GM20000 (cell line): ENCODE data around the gene BCAN.
A peak's percentile ranks its signal among the peaks of the same experiment; 100 is the strongest.

Experiments
- DNase-seq: peaks from one replicate; pipeline ENCODE4 v3.0.0; 2012; ENCODE audit warnings: low spot score
- TF ChIP-seq, protein P1 (sequence below): IDR thresholded peaks from 2 replicates; pipeline ENCODE4 v1.5.1; 2012; ENCODE audit warnings: mild to moderate bottlenecking, control low read depth; ENCODE audit errors: extremely low read depth, missing control alignments

The BCAN gene, protein sequence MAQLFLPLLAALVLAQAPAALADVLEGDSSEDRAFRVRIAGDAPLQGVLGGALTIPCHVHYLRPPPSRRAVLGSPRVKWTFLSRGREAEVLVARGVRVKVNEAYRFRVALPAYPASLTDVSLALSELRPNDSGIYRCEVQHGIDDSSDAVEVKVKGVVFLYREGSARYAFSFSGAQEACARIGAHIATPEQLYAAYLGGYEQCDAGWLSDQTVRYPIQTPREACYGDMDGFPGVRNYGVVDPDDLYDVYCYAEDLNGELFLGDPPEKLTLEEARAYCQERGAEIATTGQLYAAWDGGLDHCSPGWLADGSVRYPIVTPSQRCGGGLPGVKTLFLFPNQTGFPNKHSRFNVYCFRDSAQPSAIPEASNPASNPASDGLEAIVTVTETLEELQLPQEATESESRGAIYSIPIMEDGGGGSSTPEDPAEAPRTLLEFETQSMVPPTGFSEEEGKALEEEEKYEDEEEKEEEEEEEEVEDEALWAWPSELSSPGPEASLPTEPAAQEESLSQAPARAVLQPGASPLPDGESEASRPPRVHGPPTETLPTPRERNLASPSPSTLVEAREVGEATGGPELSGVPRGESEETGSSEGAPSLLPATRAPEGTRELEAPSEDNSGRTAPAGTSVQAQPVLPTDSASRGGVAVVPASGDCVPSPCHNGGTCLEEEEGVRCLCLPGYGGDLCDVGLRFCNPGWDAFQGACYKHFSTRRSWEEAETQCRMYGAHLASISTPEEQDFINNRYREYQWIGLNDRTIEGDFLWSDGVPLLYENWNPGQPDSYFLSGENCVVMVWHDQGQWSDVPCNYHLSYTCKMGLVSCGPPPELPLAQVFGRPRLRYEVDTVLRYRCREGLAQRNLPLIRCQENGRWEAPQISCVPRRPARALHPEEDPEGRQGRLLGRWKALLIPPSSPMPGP

DNA sequence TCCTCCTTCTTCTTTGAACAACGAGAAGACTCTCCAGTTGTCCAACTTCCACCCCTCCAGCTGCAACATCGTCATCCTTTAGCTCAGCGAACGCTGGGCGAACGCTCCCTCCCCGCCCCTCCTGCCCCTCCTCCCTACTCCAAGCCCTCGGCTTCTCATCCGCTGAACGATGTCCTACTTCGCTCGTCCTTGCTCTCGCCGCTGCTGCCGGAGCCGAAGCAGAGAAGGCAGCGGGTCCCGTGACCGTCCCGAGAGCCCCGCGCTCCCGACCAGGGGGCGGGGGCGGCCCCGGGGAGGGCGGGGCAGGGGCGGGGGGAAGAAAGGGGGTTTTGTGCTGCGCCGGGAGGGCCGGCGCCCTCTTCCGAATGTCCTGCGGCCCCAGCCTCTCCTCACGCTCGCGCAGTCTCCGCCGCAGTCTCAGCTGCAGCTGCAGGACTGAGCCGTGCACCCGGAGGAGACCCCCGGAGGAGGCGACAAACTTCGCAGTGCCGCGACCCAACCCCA, at the start of gene BCAN:
BCAN (plus strand) TSS at position 357 of the 504 bp plus-strand sequence. CDS start 3,938 bp downstream, outside the sequence.
- peak; percentile 73 for DNase-seq
- TF ChIP-seq, protein P1, sequence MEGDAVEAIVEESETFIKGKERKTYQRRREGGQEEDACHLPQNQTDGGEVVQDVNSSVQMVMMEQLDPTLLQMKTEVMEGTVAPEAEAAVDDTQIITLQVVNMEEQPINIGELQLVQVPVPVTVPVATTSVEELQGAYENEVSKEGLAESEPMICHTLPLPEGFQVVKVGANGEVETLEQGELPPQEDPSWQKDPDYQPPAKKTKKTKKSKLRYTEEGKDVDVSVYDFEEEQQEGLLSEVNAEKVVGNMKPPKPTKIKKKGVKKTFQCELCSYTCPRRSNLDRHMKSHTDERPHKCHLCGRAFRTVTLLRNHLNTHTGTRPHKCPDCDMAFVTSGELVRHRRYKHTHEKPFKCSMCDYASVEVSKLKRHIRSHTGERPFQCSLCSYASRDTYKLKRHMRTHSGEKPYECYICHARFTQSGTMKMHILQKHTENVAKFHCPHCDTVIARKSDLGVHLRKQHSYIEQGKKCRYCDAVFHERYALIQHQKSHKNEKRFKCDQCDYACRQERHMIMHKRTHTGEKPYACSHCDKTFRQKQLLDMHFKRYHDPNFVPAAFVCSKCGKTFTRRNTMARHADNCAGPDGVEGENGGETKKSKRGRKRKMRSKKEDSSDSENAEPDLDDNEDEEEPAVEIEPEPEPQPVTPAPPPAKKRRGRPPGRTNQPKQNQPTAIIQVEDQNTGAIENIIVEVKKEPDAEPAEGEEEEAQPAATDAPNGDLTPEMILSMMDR = no peak

DNA sequence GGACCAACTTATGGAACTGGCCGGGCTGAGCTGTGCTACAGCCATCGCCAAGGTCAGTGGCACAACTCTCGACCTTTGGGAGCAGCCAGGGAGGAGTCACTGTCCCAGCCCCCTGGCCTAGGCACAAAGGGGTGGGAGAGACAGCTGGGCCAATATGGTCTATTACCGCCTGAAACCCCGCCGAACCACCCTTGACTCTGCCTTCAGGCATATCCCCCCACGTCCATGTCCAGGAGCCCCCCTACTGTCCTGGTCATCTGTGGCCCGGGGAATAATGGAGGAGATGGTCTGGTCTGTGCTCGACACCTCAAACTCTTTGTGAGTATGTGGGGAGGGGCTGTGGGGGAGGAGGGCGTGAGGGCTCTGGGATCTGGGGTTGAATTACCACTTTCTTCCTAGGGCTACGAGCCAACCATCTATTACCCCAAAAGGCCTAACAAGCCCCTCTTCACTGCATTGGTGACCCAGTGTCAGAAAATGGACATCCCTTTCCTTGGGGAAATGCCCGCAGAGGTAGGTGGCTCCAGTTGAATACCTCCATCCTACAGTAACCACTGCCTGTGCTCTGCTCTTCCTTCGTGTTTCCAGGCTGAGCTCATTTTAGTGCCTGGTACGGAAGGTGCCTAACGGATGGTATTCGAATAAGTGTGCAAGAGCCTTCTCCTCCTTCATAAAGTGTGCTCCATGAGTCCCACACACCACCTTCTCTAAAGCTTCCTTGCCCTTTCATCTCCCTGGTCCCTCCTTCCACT, 49.6 kb upstream of the BCAN start:
- DNase-seq = no peak
- TF ChIP-seq, protein P1 = no peak

DNA sequence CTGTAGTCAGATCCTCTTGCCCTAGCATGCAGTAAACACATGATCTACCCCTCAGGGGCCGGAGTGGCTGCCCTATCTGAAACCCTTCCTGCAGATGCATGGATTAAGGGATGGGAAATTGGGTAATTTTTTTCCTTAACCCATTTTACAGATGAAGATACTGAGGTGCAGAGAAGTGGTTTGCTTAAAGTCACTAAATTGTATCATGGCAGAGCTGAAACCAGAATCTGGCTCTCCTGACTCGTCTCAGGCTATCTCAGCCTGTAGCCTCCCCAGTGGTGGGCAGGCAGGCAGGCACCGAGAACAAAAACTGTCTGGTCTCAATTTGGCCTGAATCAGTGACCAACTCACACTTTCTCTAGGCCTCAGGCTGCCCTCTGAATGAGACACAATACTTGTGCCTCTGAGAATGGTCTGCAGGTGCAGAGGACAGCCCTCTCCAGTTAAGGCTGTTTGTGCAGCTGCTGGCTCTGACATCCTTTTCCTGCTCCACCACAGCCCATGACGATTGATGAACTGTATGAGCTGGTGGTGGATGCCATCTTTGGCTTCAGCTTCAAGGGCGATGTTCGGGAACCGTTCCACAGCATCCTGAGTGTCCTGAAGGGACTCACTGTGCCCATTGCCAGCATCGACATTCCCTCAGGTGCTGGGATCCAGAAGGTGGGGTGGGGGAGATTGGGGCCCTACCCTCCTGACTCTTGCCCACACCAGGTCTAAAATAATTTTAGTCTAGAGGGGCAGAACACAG, 48.8 kb upstream of the BCAN start:
- TF ChIP-seq, protein P1 = no peak
- no peak for DNase-seq

DNA sequence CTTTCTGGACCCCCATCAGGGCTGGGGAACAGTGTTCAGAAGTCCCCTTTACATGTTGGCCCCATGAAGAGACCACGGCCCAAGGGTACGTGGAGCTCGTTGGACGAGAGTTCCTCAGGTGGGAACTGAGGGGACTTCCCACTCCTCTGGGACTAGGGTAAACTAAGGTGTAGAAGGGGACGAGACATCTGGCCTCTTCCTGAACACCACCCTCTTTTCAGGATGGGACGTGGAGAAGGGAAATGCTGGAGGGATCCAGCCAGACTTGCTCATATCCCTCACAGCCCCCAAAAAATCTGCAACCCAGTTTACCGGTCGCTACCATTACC, 48.3 kb upstream of the BCAN start:
- DNase-seq = no peak
- TF ChIP-seq, protein P1 = no peak

DNA sequence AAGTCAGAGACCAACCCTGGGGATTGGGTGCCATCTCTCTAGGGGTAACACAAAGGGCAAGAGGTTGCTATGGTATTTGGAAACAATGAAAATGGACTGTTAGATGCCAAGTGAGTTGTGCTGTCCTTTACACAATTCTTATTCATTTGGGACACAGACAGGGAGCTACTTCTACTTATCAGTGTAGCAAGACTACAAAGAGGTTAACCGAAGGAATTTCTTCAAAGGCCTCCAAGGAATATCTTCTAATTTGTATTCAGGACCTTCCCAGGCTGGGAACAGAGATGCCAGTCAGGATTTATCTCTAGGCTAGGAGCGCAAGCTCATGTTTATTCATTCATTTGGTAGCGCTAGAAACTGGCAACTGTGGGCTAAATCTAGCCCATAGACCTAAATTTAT, 47.7 kb upstream of the BCAN start:
- TF ChIP-seq, protein P1 = no peak
- no peak for DNase-seq

DNA sequence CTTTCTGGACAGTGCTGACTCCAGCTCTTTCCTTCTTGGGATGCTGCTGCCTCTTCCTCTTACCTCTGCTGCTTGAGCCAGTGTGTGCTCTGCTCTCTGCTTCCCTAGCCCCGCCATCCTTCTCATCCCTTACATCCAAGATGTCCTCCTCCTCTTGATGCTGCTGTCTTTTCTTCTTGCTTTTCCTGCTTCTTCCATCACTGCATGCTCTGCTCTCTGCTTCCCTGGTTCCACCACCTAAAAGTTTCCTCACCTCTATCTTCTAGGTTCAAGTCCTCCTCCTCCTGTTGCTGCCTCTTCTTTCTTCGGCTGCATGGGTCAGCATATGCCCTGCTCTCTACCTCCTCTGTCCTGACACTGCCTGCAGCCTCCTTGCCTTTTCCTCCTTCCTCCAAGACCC, 46.9 kb upstream of the BCAN start:
- TF ChIP-seq, protein P1 = no peak

More for the DNA sequence above, 46.9 kb upstream of the BCAN start:
- no peak for DNase-seq
